GM18909 (cell line): ENCODE results near the gene TMEM144.
"Not testable (repeated sequence)": the region's sequence is repeated elsewhere in the genome, so short reads cannot be mapped to it uniquely, and the experiment has no call there.

Experiments
- ATAC-seq: cut with Tn5 transposase; IDR thresholded peaks from one replicate; pipeline ENCODE4 v1.9.1; 2021; ENCODE audit warnings: mild to moderate bottlenecking; ENCODE audit not compliant: unreplicated experiment, poor library complexity

TMEM144 gene

DNA sequence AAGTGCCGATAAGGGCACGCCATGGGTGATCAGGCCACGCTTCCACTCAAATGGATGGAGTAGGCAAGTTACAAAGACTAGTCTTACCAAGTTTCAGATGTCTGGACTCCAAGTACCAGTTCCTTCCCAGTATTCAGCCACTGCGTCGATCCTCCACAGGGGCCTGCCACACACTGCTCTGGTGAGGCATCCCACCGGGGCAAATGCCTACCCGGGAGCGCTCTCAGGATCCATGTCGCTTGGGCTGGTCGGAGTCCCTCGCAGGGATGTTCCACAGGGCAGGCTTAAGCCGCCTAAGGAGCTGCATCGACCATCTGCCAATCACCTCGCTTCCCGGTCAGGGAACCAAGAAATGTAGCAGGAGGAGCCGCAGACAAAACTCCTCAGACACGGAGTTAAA is 18.1 kb downstream of the TMEM144 start:
- not testable (repeated sequence) for ATAC-seq

DNA sequence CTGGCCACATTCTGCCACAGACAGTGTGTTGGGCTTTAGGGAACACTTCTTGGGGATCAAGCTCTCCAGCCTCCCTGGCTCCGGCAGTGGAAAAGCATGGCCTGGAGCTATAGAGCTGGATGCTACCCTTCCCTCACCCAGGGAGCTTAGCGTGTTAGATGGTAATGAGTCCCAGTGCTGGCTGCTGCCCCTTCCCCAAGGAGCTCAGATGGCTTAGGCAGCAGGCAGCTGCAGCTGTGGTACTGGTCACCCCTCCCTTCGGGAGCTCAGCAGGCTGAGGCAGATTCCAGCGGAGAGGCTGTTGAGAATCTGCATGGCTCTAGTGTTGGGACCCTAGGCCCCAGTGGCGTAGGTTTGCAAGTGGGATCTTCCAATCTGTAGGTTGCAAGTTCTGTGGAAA is 19.5 kb downstream of the TMEM144 start:
- no peak for ATAC-seq

DNA sequence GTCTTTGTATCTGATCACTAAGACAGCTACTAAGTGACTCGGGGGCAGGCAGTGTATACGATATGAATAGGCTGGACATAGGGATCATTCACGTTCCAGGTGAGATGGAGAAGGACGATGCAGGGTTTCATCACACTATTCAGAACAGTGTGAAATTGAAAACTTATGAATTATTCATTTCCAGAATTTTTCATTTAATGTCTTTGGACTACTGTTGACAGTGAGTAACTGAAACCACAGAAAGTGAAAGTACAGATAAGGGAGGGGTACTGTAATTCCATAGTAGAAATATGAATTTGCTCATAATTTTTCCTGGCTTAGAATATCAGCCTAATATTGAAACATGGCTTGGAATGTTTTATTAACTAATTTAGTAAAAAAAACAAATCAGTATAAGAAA is 24.4 kb downstream of the TMEM144 start:
- no peak for ATAC-seq

DNA sequence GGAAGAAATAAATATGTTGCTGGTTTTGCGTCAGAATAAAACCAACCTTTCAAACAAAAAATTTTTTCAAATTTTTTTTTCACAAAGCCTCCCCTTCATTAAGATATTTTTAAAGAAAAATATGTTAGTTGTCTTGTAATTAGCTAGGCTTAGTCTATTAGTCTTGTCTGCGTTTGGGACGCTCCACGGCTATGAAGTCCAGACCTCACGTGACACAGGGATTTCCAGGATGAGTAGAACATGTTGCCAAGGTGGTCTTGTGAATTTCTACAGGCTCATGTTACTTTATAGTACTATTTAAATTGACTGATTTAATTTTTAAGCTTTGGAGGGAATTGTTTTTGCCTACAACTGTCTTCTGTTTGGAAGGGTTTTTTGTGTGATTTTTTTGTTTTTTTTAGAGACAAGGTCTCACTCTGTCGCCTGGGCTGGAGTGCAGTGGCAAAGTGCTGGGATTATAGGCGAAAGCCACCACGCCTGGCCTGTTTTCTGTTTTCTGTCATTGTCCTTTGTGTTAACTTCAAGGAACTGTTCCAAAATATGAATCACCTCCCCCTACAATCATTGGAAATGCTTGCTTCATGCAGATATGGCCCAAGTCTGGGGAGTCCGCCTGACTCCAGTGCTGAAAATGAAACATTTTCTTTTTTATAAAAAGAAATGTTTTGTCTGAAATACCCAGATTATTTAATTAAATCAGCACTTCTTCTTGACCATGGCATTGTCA is 26.2 kb downstream of the TMEM144 start:
- ATAC-seq: no peak

DNA sequence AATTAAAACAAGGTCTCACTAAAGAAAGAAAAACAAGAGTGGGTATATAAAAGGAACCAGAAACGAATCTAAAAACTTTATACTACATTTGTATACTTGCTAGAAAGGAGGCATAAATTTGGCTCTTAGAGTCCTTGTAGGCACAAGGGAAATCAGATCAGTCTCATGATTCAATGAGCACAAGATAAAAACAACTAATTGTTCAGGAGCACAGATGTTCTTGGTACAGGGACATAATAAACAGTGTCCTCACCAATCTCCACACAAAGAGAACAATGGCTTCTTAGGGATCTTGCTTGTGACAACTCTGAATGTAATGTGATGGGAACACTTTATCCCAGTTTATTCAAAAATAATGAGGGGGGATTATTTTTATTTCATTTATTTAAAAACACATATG is 28.3 kb downstream of the TMEM144 start:
- no peak for ATAC-seq

DNA sequence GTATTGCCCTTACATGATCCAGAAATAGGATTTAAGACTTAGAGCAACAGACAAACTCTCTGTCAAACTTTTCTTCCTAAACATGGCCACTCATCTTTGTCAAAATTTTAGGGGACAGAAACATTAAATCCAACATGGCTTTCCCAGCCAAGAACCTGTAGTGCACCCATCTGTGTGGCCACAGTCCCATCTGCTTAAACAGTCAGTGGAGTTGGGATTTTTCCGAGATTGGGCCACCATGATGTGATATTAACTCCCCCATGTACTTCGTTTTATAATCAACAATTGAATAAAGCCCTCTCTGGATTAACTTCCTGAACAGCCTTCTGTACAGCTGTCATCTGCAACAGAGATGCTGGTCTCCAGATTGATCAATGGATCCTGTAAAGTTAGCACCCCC is 28.9 kb downstream of the TMEM144 start:
- no peak for ATAC-seq

DNA sequence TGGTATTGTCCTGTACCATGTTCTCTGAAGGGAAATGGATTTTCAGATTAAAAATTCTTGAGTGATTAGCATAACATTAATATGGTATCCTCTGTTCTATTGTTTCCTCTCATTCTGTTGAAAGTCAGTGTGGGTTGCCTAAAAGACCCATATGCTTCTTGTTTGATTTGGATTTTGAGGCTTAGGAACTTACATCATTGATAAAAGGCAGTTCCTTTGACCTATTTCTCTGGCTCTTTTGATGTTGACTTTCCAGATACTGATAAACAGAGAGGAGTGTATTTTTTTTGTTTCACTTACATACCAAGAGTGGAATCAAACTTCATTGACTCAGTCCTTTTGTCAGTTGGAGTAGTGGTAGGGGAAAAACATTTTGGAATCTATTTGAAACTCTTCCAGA is 32.8 kb downstream of the TMEM144 start:
- ATAC-seq: no peak

DNA sequence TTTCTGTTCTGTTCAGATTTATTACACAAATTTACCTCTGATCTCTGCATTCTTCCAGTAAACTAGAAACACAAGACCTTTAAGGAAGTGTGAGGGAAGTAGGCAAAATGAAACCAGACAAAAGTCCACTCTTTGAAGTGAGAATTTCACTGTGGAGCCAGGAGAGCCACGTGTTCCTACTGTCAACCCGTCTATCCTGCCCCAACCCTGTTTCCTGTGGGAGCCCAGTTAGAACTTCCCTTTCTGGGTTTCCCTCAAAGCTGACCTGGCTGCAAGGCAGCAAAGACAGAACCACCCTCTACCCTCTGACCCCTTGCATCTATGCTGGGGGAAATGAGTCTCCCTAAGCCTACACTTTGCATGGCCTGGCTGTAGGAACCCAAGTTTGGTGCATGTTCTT is 40.0 kb downstream of the TMEM144 start:
- no peak for ATAC-seq

DNA sequence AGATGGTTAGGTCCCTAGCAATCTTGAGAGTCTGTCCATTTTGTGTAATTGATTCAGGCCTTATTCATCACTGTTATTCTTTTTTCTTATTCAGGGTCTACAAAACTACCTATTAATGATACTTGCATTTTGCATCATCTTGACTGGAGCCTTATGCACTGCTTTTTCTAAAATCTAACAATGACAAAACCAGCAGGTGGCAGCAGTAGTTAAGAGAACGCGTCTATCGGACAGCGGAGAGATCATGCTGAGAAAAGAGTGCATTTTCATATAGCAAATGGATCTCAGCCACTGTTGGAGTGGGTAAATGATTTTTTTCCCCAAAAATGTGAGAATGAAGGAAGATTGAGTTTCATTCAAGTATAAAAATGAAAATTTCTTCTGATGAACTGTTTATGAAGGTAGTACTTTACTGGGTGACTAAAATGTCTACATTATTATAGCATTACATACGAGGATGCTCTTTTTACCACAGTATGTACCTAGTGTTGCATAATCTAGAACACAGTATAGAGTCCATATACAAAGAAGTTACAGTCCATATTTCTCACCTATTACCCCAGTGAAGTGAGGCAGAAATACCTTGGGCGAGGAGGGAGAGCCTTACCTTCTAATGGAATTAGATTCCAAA is 43.2 kb downstream of the TMEM144 start:
- peak; percentile 85 for ATAC-seq

DNA sequence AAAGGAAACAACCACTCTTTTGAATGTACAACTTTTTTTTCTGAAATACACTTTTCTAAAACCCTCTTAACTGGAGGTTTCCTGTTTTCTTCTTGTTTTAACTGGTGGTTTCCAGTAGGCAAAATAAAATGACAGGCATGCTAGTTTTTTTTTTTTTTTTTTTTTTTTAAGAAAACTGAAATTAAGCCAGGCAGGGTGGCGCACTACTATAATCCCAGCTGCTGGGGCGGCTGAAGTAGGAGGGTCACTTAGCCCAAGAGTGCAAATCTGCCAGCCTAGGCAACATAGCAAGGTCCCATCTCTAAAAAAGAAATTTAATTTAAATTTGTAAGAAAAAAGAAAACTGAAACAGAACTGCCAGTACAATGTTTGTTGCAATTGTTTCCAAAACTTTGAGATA is 44.0 kb downstream of the TMEM144 start:
- ATAC-seq: no peak

DNA sequence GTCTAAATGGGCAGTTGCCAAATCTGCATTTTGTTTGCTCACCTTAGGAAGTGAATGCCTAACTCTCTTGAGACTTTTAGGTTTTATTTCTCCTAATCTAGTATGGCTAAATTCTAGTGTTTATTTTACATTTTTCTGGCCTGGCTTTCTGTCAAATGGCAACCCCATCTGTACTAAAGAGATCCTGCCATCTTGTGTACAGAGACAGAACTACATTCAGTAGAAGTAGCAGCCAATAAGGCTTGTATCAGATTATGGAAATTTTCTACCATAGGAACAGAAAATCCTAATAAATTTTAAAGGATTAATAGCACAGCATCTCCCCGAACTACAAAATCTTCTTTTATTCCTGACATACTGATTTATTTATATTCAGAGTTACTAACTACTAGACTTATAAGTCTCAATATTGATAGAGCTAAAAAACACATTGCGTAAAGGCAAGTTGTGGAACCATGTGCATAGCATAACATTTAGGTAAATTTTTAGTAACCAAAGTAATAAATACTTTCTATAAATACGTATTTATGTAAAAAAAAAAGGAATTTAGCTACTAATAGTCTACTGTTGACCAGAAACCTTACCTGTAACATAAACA is 45.5 kb downstream of the TMEM144 start:
- ATAC-seq: peak; percentile 64

DNA sequence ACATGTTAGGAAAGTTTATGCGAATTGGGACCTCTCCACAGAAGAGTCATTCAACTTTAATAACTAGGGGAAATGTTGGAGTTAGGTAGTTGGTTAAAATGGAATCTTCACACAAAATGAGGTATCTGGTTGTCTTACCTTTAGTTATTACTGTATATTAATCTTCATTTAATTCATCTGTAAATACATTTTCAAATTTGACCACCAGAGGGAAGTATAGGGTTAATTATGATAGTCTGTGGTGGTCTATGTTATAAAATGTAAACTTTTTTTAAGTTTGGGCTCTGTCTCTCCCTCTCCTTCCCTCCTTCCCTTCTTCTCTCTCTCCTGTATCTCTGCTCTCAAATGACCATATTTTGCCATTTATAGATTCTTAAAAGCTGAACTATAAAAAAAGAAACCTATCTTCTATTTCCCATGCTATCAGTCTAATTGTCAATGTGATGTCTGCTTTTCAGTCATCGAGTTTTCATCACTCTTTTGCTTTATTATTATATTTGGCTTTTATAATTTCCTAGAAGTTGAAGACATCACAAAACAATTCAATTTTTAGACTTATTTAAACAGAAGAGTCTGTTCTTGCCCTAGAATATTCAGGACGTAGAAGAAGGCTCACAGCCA is 49.8 kb downstream of the TMEM144 start:
- ATAC-seq: peak; percentile 63

DNA sequence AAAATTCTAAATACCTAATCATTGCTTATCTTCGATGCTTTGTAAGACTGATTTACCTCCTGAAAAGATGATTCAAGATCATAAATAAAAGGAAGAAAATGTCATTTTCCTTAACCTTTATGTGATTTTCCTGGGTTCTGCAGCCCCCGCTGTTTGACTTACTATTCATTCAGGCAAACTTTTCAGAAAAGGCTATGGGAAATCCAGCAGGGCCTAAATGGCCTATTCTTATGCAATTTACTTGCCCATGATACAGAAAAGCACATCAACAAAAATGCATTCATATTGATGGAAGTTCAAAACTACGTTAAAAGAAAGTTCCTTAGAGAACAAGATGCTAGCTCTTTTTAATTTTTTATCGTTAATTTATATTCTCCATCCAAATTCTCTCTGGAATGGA is 51.2 kb downstream of the TMEM144 start:
- no peak for ATAC-seq

DNA sequence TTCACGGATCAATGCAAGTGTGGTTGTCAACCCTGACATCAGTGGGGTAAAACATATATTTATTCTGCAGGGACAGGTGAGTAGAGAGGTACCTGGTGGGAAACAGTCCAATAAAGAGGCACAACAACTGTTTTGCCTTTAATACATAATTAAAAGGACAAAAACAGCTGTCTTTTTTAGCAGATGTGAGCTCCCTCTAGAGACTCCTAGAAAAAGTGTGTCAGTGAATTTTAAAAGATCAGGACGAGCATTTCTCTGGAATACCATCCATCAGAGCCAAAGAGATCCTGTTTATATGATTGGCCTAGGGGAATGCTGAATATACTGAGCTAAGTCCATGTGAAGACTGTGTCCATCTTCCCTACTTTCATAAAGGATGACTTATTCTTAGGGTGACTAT is 58.3 kb downstream of the TMEM144 start:
- ATAC-seq: no peak

DNA sequence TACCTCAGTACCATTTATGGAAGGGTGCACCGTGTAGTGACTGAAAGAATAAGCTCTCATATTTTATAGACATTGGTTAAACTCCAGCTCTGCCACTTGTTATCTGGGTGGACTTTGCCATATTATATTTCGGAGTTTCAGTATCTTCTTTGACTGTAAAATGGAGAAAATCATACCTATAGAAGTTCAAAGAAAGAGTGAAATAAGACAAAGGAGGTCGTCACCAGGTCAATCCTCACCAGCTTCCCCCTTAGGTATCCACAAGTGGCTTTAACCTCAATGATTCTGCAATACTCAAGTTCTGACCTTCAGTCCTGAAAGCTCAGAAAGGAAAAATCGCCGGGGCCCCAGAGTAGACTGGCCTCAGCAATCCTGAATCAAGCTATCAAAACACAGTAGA is 64.3 kb downstream of the TMEM144 start:
- ATAC-seq: no peak

DNA sequence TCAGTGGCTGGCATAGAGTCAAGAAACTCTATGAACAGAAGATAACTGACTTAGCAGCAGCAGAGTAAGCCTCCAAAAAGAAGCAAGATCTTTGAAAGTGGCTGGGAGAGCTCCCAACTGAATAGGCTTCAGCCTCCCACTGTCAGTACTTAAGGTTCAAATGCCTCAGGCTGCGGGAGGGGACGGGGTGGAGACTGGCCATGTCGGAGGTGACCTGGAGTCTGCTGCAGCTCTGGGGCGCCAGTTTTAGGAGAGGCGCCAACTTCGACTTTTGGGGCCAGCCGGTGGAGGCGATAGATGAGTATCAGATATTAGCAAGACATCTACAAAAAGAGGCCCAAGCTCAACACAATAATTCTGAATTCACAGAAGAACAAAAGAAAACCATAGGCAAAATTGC is 67.3 kb downstream of the TMEM144 start:
- ATAC-seq: no peak

DNA sequence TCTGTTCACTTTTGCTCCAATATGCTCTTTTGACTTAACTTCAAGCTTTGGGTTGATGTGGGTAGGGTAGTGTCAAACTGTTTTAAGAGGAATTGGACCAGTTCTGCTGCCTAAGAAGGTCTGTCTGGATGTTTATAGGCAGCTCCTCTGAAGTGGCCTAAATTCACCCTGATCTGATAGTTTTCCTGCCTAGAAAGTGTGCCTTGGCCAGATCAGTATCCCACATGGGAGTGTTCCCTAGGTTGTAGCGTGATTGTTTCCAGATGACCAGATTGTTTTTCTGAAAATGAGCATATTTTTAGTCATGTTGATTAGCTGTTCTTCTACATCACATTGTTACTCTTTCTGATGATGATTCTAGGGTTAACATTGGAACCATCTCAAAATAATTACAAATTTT is 68.8 kb downstream of the TMEM144 start:
- ATAC-seq: not testable (repeated sequence)

DNA sequence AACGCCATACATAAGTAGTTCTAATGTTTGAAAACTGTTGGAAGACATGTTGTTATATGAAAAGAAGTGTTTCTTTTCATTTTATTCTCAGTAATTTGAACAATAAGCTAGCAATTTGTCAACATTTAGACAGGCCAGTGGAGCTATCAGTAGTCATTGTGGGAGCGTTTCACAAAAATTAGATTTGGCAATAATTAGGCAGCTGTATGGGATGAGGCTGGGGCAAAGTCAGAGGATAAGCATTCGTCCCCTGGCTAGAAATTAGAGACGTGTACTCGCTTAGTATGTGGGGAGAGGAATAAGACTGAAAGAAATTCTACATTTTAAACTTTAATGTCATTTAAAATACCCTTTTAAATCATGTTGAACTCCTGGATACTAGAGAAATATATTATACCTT is 70.6 kb downstream of the TMEM144 start:
- ATAC-seq: no peak

DNA sequence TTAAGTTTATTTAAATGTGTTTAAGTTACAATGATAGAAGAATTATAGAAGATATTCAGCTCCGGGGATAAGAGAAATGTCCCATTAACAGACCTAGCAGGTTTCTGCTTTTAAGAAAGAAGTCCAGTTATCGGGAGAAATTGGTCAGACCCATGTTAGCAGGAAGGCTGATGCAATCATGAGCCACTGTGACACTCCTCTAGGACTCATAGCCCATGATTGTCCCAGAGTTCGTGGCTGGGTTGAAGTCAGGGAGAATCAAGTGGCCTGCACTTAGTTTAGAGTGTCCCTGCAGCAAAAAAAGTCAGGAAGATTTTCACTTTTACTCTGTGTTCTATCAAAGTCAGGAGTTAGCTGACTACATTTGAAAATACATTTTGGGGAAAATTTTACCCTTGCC is 72.0 kb downstream of the TMEM144 start:
- ATAC-seq: no peak

DNA sequence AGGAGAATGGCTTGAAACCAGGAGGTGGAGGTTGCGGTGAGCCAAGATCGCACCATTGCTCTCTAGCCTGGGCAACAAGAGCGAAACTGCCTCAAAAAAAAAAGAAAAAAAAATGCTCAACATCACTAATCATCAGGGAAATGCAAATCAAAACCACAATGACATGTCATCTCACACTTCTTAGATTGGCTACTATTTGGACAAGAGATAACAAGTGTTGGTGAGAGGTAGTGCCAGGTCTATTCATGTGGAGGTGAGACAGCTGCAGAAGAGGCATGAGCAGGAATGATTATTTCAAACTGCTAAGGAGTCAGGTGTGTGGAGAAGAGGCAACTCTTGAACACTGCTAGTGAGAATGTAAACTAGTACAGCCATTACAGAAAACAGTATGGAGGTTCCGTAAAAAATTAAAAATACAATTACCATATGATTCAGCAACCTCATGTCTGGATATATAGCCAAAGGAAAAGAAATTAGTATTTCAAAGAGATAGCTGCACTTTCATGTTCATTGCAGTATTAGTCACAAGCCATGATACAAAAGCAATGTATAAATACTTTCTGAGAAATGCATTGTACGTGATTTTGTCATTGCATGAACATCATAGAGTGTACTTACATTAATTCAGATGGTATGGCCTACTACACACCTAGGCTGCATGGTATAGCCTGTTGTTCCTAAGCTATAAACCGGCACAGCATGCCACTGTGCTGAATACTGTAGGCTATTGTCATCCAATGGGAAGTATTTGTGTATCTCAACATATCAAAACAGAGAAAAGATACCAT is 75.3 kb downstream of the TMEM144 start:
- ATAC-seq: peak; percentile 51

DNA sequence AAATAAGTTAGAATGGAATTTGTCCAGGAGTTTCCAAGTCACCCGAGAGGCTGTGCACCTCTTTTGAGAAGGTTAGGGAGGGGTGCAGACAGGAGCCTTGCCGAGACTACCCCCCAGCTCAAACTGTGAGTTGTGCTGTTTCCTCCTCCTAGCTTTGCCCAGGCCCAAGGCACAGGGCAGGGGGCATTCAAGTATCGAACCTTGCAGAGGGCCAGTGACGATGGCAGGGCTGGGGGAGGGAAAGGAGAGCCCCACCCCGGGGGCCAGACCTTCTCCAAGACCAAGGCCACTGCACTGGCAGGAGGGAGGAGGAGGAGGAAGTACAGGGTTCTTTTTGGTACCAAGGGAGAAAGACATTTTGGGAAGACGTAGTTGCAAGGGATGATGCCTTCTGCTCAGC is 80.6 kb downstream of the TMEM144 start:
- no peak for ATAC-seq
